H9 (cell line): ENCODE results near the gene BICDL1. TPM values are rescaled to one million over a fixed set of nuclear protein-coding genes. Genes with fewer than 3 reads are reported as not detected.

Source experiments
- DNase-seq: peaks from one replicate; pipeline ENCODE4 v3.0.0-alpha.2; 2017
- H2AFZ ChIP-seq: one replicate; pipeline ENCODE4 v1.6.1; 2013; ENCODE audit warnings: mild to moderate bottlenecking, low read length, control low read depth, moderate library complexity
- H2AK5ac ChIP-seq: 2 replicates; pipeline ENCODE4 v1.6.1; 2013; ENCODE audit warnings: low read length, control low read depth, mixed read lengths; ENCODE audit not compliant: insufficient read length
- H2BK120ac ChIP-seq: one replicate; pipeline ENCODE4 v1.6.1; 2013; ENCODE audit warnings: low read depth, mild to moderate bottlenecking, low read length, control low read depth, inconsistent platforms; ENCODE audit not compliant: poor library complexity, severe bottlenecking
- H2BK12ac ChIP-seq: 2 replicates; pipeline ENCODE4 v1.6.1; 2013; ENCODE audit warnings: low read length, control low read depth, mixed read lengths, low read depth; ENCODE audit not compliant: insufficient read length
- H2BK15ac ChIP-seq: 2 replicates; pipeline ENCODE4 v1.6.1; 2013; ENCODE audit warnings: low read depth, low read length, control low read depth
- H2BK20ac ChIP-seq: one replicate; pipeline ENCODE4 v1.6.1; 2013; ENCODE audit warnings: low read depth, mild to moderate bottlenecking, low read length, control low read depth, inconsistent platforms; ENCODE audit not compliant: poor library complexity, severe bottlenecking
- H2BK5ac ChIP-seq: 2 replicates; pipeline ENCODE4 v1.6.1; 2013; ENCODE audit warnings: low read length, control low read depth, mixed read lengths; ENCODE audit not compliant: insufficient read length
- H3K14ac ChIP-seq: 2 replicates; pipeline ENCODE4 v1.6.1; 2013; ENCODE audit warnings: low read length, control low read depth; ENCODE audit not compliant: insufficient read depth
- H3K18ac ChIP-seq: 2 replicates; pipeline ENCODE4 v1.6.1; 2013; ENCODE audit warnings: low read depth, mild to moderate bottlenecking, mixed read lengths, low read length, control low read depth; ENCODE audit not compliant: insufficient read length
- H3K23ac ChIP-seq: 2 replicates; pipeline ENCODE4 v1.6.1; 2013; ENCODE audit warnings: low read length, control low read depth, mixed read lengths, low read depth; ENCODE audit not compliant: insufficient read length
- H3K23me2 ChIP-seq: 2 replicates; pipeline ENCODE4 v1.6.1; 2013; ENCODE audit warnings: low read depth, mild to moderate bottlenecking, mixed read lengths, low read length, control low read depth; ENCODE audit not compliant: insufficient read length, poor library complexity, severe bottlenecking
- H3K27ac ChIP-seq: 2 replicates; pipeline ENCODE4 v1.5.1; 2013; ENCODE audit warnings: low read length, control low read depth, mixed read lengths, low read depth; ENCODE audit not compliant: insufficient read length
- H3K27me3 ChIP-seq: 2 replicates; pipeline ENCODE4 v1.6.1; 2013; ENCODE audit warnings: low read length, control low read depth, inconsistent platforms; ENCODE audit not compliant: insufficient read depth
- H3K4ac ChIP-seq: 2 replicates; pipeline ENCODE4 v1.6.1; 2013; ENCODE audit warnings: low read depth, mild to moderate bottlenecking, control low read depth, inconsistent platforms, low read length, moderate library complexity
- H3K4me1 ChIP-seq: 2 replicates; pipeline ENCODE4 v1.6.1; 2013; ENCODE audit warnings: low read length, control low read depth, inconsistent platforms; ENCODE audit not compliant: insufficient read depth
- H3K4me2 ChIP-seq: 2 replicates; pipeline ENCODE4 v1.6.1; 2013; ENCODE audit warnings: low read length, control low read depth, mixed read lengths; ENCODE audit not compliant: insufficient read length, insufficient read depth
- H3K56ac ChIP-seq: 2 replicates; pipeline ENCODE4 v1.6.1; 2013; ENCODE audit warnings: low read depth, mild to moderate bottlenecking, mixed read lengths, low read length, control low read depth; ENCODE audit not compliant: insufficient read length
- H3K79me1 ChIP-seq: 2 replicates; pipeline ENCODE4 v1.6.1; 2013; ENCODE audit warnings: low read depth, mild to moderate bottlenecking, moderate library complexity, low read length, control low read depth, inconsistent platforms; ENCODE audit not compliant: insufficient read depth, poor library complexity, severe bottlenecking
- H3K79me2 ChIP-seq: 2 replicates; pipeline ENCODE4 v1.6.1; 2013; ENCODE audit warnings: low read length, control low read depth, inconsistent platforms; ENCODE audit not compliant: insufficient read depth
- H3K9ac ChIP-seq: 2 replicates; pipeline ENCODE4 v1.6.1; 2013; ENCODE audit warnings: low read length, control low read depth, mixed read lengths; ENCODE audit not compliant: insufficient read length; ENCODE audit errors: extremely low read depth
- H3K9me3 ChIP-seq: one replicate; pipeline ENCODE4 v1.6.1; 2013; ENCODE audit warnings: low read depth, low read length, inconsistent platforms; ENCODE audit not compliant: control insufficient read depth
- H3T11ph ChIP-seq: one replicate; pipeline ENCODE4 v1.6.1; 2013; ENCODE audit warnings: mild to moderate bottlenecking, low read length, control low read depth, inconsistent platforms
- H4K20me1 ChIP-seq: one replicate; pipeline ENCODE4 v1.6.1; 2013; ENCODE audit not compliant: control insufficient read depth, insufficient read length, insufficient read depth
- H4K5ac ChIP-seq: 2 replicates; pipeline ENCODE4 v1.6.1; 2013; ENCODE audit warnings: low read depth, mild to moderate bottlenecking, mixed read lengths, low read length, control low read depth; ENCODE audit not compliant: insufficient read length
- H4K8ac ChIP-seq: replicated peaks from 2 replicates; pipeline ENCODE4 v1.6.1; 2013; ENCODE audit warnings: low read length, control low read depth, mixed read lengths, low read depth; ENCODE audit not compliant: insufficient read length
- H4K91ac ChIP-seq: 2 replicates; pipeline ENCODE4 v1.6.1; 2013; ENCODE audit warnings: low read depth, mild to moderate bottlenecking, moderate library complexity, mixed read lengths, low read length, control low read depth; ENCODE audit not compliant: insufficient read length
- H3K27ac Mint-ChIP-seq, 3 experiments: 2 replicates in 2 of 3; 3 replicates in 1 of 3; pipeline ENCODE4 v1.8.0; 2020 to 2021; ENCODE audit warnings: mixed read lengths in 3 of 3, mild to moderate bottlenecking in 1 of 3, moderate library complexity in 1 of 3
- H3K27me3 Mint-ChIP-seq: 2 replicates; pipeline ENCODE4 v1.8.0; 2021; ENCODE audit warnings: low read depth, mild to moderate bottlenecking, moderate library complexity, mixed read lengths
- H3K36me3 Mint-ChIP-seq, 3 experiments: 2 replicates in 2 of 3; 3 replicates in 1 of 3; pipeline ENCODE4 v1.8.0; 2020 to 2021; ENCODE audit warnings: low read depth in 3 of 3, mixed read lengths in 3 of 3; ENCODE audit not compliant: insufficient read depth in 1 of 3
- H3K4me1 Mint-ChIP-seq, 2 experiments: 2 replicates each; pipeline ENCODE4 v1.8.0; 2020; ENCODE audit warnings: mixed read lengths in 2 of 2
- H3K4me3 Mint-ChIP-seq, 2 experiments: 2 replicates in 1 of 2; 3 replicates in 1 of 2; pipeline ENCODE4 v1.8.0; 2020 to 2021; ENCODE audit warnings: mild to moderate bottlenecking in 2 of 2, mixed read lengths in 2 of 2, moderate library complexity in 1 of 2
- H3K9me3 Mint-ChIP-seq, 2 experiments: 2 replicates in 1 of 2; 3 replicates in 1 of 2; pipeline ENCODE4 v1.8.0; 2020; ENCODE audit warnings: mild to moderate bottlenecking in 2 of 2, mixed read lengths in 2 of 2, moderate library complexity in 1 of 2
- WGBS: extraction: QIAGEN DNeasy Blood & Tissue Kit; methylation state at CpG from one replicate; pipeline ENCODE4 v1.1.7; 2013; ENCODE audit warnings: missing lambda C conversion rate, low lambda C conversion rate, mixed read lengths; ENCODE audit not compliant: insufficient read length; ENCODE audit errors: extremely low coverage; 5-methylcytosine and 5-hydroxymethylcytosine counted together
- total RNA-seq: library from RNA; stranded (reverse); gene quantifications from 2 replicates; pipeline ENCODE4 v1.2.1, GENCODE V29; 2021
- TF ChIP-seq, protein P1 (sequence below): fragments of 200-600 bp; sonication (generic); conservative IDR thresholded peaks from 3 replicates; pipeline ENCODE4 v1.8.0; 2021; ENCODE audit warnings: antibody characterized with exemption, mild to moderate bottlenecking

BICDL1 gene
- total RNA-seq, 1 experiment from 2014 or later, result 13.8 TPM

DNA sequence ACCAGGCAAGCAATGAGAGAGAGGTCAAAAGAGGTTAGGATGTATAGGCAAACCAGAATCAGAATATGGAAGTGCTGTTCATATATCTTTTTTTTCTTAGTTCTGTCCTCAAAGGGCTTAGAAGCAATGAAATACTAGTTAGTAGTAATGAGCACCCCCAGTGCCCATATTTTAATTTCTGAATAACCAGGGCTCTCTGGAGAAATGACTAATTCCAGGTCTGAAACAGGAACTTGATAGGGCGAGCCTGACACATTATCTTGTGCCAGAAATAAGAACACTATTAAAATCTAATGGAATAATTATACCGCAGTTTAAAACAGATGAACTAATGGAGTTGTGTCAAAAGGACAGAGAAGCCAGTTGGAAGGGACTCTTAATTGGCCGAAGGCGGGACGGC, 30.9 kb downstream of the BICDL1 start:
- H3K27me3 ChIP-seq, result no peaks in the 10 kb centered on the region
- H4K20me1 ChIP-seq, result no peaks in the 10 kb centered on the region
- no CpG with 5 or more reads among the region's 5 CpGs for WGBS
- TF ChIP-seq, protein P1, sequence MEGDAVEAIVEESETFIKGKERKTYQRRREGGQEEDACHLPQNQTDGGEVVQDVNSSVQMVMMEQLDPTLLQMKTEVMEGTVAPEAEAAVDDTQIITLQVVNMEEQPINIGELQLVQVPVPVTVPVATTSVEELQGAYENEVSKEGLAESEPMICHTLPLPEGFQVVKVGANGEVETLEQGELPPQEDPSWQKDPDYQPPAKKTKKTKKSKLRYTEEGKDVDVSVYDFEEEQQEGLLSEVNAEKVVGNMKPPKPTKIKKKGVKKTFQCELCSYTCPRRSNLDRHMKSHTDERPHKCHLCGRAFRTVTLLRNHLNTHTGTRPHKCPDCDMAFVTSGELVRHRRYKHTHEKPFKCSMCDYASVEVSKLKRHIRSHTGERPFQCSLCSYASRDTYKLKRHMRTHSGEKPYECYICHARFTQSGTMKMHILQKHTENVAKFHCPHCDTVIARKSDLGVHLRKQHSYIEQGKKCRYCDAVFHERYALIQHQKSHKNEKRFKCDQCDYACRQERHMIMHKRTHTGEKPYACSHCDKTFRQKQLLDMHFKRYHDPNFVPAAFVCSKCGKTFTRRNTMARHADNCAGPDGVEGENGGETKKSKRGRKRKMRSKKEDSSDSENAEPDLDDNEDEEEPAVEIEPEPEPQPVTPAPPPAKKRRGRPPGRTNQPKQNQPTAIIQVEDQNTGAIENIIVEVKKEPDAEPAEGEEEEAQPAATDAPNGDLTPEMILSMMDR, result no peak
- no peak overlapping the region for H4K5ac ChIP-seq
- H2AK5ac ChIP-seq, result no peak overlapping the region
- H2BK20ac ChIP-seq, result no peak overlapping the region
- Mint-ChIP-seq H3K4me3 (no peak overlapping the region), H3K27me3 (no peaks in the 10 kb centered on the region), H3K27ac (no peak overlapping the region), H3K36me3 (peaks cover 0 to 7% (median 7%) of the 10 kb centered on the region in 3 experiments; a peak in 5 of 7 replicates), H3K9me3 (no peaks in the 10 kb centered on the region), H3K4me1 (peaks cover 4 to 6% of the 10 kb centered on the region in 2 experiments; a peak in 3 of 4 replicates)
- no peak overlapping the region for H4K8ac ChIP-seq
- H3K27ac ChIP-seq, result no peak overlapping the region
- no peaks in the 10 kb centered on the region for H3K9me3 ChIP-seq
- H3K14ac ChIP-seq, result no peak overlapping the region
- H3K9ac ChIP-seq, result no peak overlapping the region
- H2BK15ac ChIP-seq, result no peak overlapping the region
- H3K18ac ChIP-seq, result no peak overlapping the region
- DNase-seq, result no peak
- H3K56ac ChIP-seq, result no peak overlapping the region
- H3K4me1 ChIP-seq, result no peaks in the 10 kb centered on the region
- H4K91ac ChIP-seq, result no peak overlapping the region
- no peak overlapping the region for H3K4me2 ChIP-seq
- no peak overlapping the region for H2AFZ ChIP-seq
- H2BK5ac ChIP-seq, result no peak overlapping the region
- no peak overlapping the region for H3T11ph ChIP-seq
- H2BK120ac ChIP-seq, result no peak overlapping the region
- H3K79me1 ChIP-seq, result no peaks in the 10 kb centered on the region
- no peaks in the 10 kb centered on the region for H3K79me2 ChIP-seq
- no peak overlapping the region for H3K4ac ChIP-seq
- no peak overlapping the region for H2BK12ac ChIP-seq
- no peak overlapping the region for H3K23ac ChIP-seq
- H3K23me2 ChIP-seq, result no peaks in the 10 kb centered on the region
